GM12878 (cell line): ENCODE data around the gene CYP1A2. TPM values are rescaled to one million over a fixed set of nuclear protein-coding genes. Genes with fewer than 3 reads are reported as not detected.

Experiments
- CEBPZ ChIP-seq: fragments of 150-350 bp; IDR thresholded peaks from 2 replicates; pipeline ENCODE4 v1.6.1; 2016; ENCODE audit warnings: low read depth, low read length
- CHD2 ChIP-seq: IDR thresholded peaks from 2 replicates; pipeline ENCODE4 v1.6.1; 2011; ENCODE audit warnings: low read depth, low read length, improper control_type of control experiment, borderline replicate concordance
- GABPA ChIP-seq: IDR thresholded peaks from 2 replicates; pipeline ENCODE4 v1.6.1; 2014; ENCODE audit warnings: antibody characterized with exemption, low read depth, mild to moderate bottlenecking, inconsistent platforms
- HDAC6 ChIP-seq: fragments of 200-600 bp; sonication (generic); IDR thresholded peaks from one replicate; pipeline ENCODE4 v1.8.0; 2017; ENCODE audit warnings: antibody characterized with exemption; ENCODE audit not compliant: unreplicated experiment
- LARP7 ChIP-seq: fragments of 450-650 bp; IDR thresholded peaks from 2 replicates; pipeline ENCODE4 v1.6.1; 2017; ENCODE audit warnings: mild to moderate bottlenecking
- MAX ChIP-seq: IDR thresholded peaks from 2 replicates; pipeline ENCODE4 v1.6.1; 2012; ENCODE audit warnings: low read depth, low read length, improper control_type of control experiment
- NR2C1 ChIP-seq: fragments of 450-650 bp; IDR thresholded peaks from 2 replicates; pipeline ENCODE4 v1.6.1; 2017; ENCODE audit warnings: antibody characterized with exemption, mild to moderate bottlenecking, moderate library complexity
- RFX5 ChIP-seq: IDR thresholded peaks from 2 replicates; pipeline ENCODE4 v1.6.1; 2011; ENCODE audit warnings: low read depth, low read length, improper control_type of control experiment
- SIN3A ChIP-seq: IDR thresholded peaks from 2 replicates; pipeline ENCODE4 v1.6.1; 2012; ENCODE audit warnings: low read depth, low read length, improper control_type of control experiment
- SMAD5 ChIP-seq: IDR thresholded peaks from 2 replicates; pipeline ENCODE4 v1.6.1; 2016; ENCODE audit warnings: antibody characterized with exemption, low read depth
- SP1 ChIP-seq: IDR thresholded peaks from one replicate; pipeline ENCODE4 v1.6.1; 2011; ENCODE audit warnings: low read depth, low read length
- SREBF2 ChIP-seq: IDR thresholded peaks from 2 replicates; pipeline ENCODE4 v1.6.1; 2012; ENCODE audit warnings: mild to moderate bottlenecking, low read length
- TCF12 ChIP-seq: IDR thresholded peaks from 2 replicates; pipeline ENCODE4 v1.6.1; 2011; ENCODE audit warnings: low read depth, mild to moderate bottlenecking, low read length
- ZBED1 ChIP-seq: IDR thresholded peaks from 2 replicates; pipeline ENCODE4 v1.6.1; 2016; ENCODE audit warnings: borderline replicate concordance
- ZBTB11 ChIP-seq: fragments of 450-650 bp; formaldehyde crosslinking; IDR thresholded peaks from 2 replicates; pipeline ENCODE4 v1.5.0; 2022; ENCODE audit warnings: mild to moderate bottlenecking, missing genetic modification characterization
- ZBTB33 ChIP-seq: fragments of 450-650 bp; IDR thresholded peaks from 2 replicates; pipeline ENCODE4 v1.6.1; 2017; ENCODE audit warnings: mild to moderate bottlenecking
- ZNF217 ChIP-seq: fragments of 450-650 bp; IDR thresholded peaks from 2 replicates; pipeline ENCODE4 v1.6.1; 2017; ENCODE audit warnings: antibody characterized with exemption, mild to moderate bottlenecking
- polyA plus RNA-seq, 11 experiments: library from polyadenylated mRNA; depleted of rRNA in 4 of 11; unstranded in 6 of 11; stranded (reverse) in 5 of 11; fragments of >200 nt; fragmentation: Nextera tagmentation in 4 of 11; fragmentation: Illumina TruSeq in 1 of 11; extraction: Ambion mirVana in 4 of 11; extraction: Trizol in 1 of 11; gene quantifications; 1 replicate in 1 of 11; 2 replicates in 10 of 11; pipeline versions ENCODE4 v1.2.1 to v1.2.3, GENCODE V29; 2011 to 2016; ENCODE audit warnings: inconsistent platforms in 2 of 11, missing spikeins in 2 of 11, low read depth in 1 of 11
- total RNA-seq, 4 experiments: library from RNA; depleted of rRNA in 3 of 4; stranded (reverse); fragments of >200 nt in 3 of 4; fragmentation: Illumina TruSeq in 1 of 4; extraction: Trizol in 1 of 4; gene quantifications; 2 replicates each; pipeline versions ENCODE4 v1.2.1 to v1.2.3, GENCODE V29; 2013 to 2021

The CYP1A2 gene
- total and polyA plus RNA-seq, 10 of the 15 experiments (the other 5 are each of a cell fraction or from before 2014, with no cell fraction given) = 0.03 to 0.09 (median 0.05) TPM; not detected in 7

- no peak for TF ChIP-seq NR2C1
- no peak; the same call in 1 of the 2 replicates for TF ChIP-seq SREBF2
- TF ChIP-seq CHD2 = peak; percentile 71
- TF ChIP-seq HDAC6 = no peak
- TF ChIP-seq TCF12 = peak; percentile 76
- TF ChIP-seq RFX5 = peak; percentile 53; the same call in 1 of the 2 replicates
- TF ChIP-seq GABPA = no peak
- no peak for TF ChIP-seq ZBTB11 (CRISPR knock-in tag)
- peak; percentile 80 for TF ChIP-seq SP1
- peak; percentile 77; the same call in 1 of the 2 replicates for TF ChIP-seq MAX
- peak; percentile 67; the same call in 1 of the 2 replicates for TF ChIP-seq LARP7
- no peak for TF ChIP-seq CEBPZ
- TF ChIP-seq ZBED1 = peak; percentile 92; the same call in 1 of the 2 replicates
- 0 out of 2 replicates have a peak, but pooled peaks have one; percentile 19 for TF ChIP-seq SMAD5
- TF ChIP-seq ZBTB33 = no peak
- TF ChIP-seq ZNF217 = peak; percentile 91
- TF ChIP-seq SIN3A = peak; percentile 69
These were observed 38.8 kb downstream of the CYP1A2 start (continued) for GRCh38 chr15:74787251-74788041.
